Heart left ventricle (tissue), 16 donors: ENCODE results near the gene DTNB. TPM values are rescaled to one million over a fixed set of nuclear protein-coding genes. Genes with fewer than 3 reads are reported as not detected.

Experiments used
- ATAC-seq, 4 donors: fragments of 200-7000 bp; cut with Tn5 transposase; one replicate each; pipeline ENCODE4 v1.9.1; 2020 to 2022; ENCODE audit warnings: moderate library complexity in 4 of 4, mild to moderate bottlenecking in 3 of 4, moderate number of reproducible peaks in 1 of 4
- DNase-seq, 5 donors: peaks; one replicate each; pipeline ENCODE4 v3.0.0-alpha.2; 2020
- H3K27ac ChIP-seq, 12 donors: fragments of 200-600 bp; sonication (generic) in 4 of 12; one replicate each; pipeline versions ENCODE4 v1.5.0 to v1.8.0; 2016 to 2022; ENCODE audit warnings: mild to moderate bottlenecking in 2 of 12
- H3K27me3 ChIP-seq, 9 donors: fragments of 200-600 bp; sonication (generic) in 2 of 9; one replicate each; pipeline versions ENCODE4 v1.5.1 to v1.8.0; 2016 to 2022; ENCODE audit warnings: mild to moderate bottlenecking in 3 of 9
- H3K36me3 ChIP-seq, 9 donors: fragments of 200-600 bp; sonication (generic) in 2 of 9; one replicate each; pipeline versions ENCODE4 v1.5.0 to v1.8.0; 2018 to 2022; ENCODE audit warnings: mild to moderate bottlenecking in 2 of 9
- H3K4me1 ChIP-seq, 12 donors: fragments of 200-600 bp; sonication (generic) in 4 of 12; one replicate each; pipeline versions ENCODE4 v1.5.0 to v1.8.0; 2016 to 2022; ENCODE audit warnings: mild to moderate bottlenecking in 3 of 12
- H3K4me3 ChIP-seq, 12 donors: fragments of 200-600 bp; sonication (generic) in 4 of 12; one replicate each; pipeline versions ENCODE4 v1.5.0 to v1.8.0; 2017 to 2022; ENCODE audit warnings: mild to moderate bottlenecking in 9 of 12, moderate library complexity in 4 of 12
- H3K9me3 ChIP-seq, 12 donors: fragments of 200-600 bp; sonication (generic) in 4 of 12; one replicate each; pipeline versions ENCODE4 v1.5.0 to v1.8.0; 2016 to 2022; ENCODE audit warnings: mild to moderate bottlenecking in 1 of 12
- POLR2A ChIP-seq, 2 donors: fragments of 450-650 bp; IDR thresholded peaks; one replicate each; pipeline ENCODE4 v1.6.1; 2017; ENCODE audit warnings: antibody characterized with exemption in 2 of 2, mild to moderate bottlenecking in 2 of 2, moderate library complexity in 2 of 2
- WGBS, 4 donors: extraction: QIAGEN DNeasy Blood & Tissue Kit in 2 of 4; methylation state at CpG; one replicate each; pipeline versions ENCODE4 v1.1.5 to v1.1.7; 2013 to 2018; 5-methylcytosine and 5-hydroxymethylcytosine counted together
- intact Hi-C, 10 donors: fragments of 100-400 bp; cut with DNase I; formaldehyde crosslinking; loops; one replicate each; pipeline versions ENCODE4 v1.11.1 to v1.14.2; 2022
- polyA plus RNA-seq, 2 donors: library from polyadenylated mRNA; stranded (reverse); fragments of 200-250 nt; gene quantifications; one replicate each; pipeline ENCODE4 v1.2.3, GENCODE V29; 2013
- total RNA-seq, 9 donors: library from RNA; depleted of rRNA in 2 of 9; stranded (reverse); fragments of >200 nt in 2 of 9; fragmentation: NEBNext Ultra II Directional in 3 of 9; extraction: Animal tissue kit (Norgen Biotek cat#: 25700) in 3 of 9; gene quantifications; one replicate each; pipeline versions ENCODE4 v1.1.0 to v1.2.4, GENCODE V29; 2016 to 2023
- TF ChIP-seq, protein P1 (sequence below), 12 donors: fragments of 200-600 bp; sonication (generic) in 4 of 12; IDR thresholded peaks; one replicate each; pipeline versions ENCODE4 v1.5.0 to v1.8.0; 2018 to 2022; ENCODE audit warnings: antibody characterized with exemption in 12 of 12, mild to moderate bottlenecking in 5 of 12
- donor health status: ischemic (EF 13 %, LVEDD 7.1; RV severe dilation, severe dysfunction).
- donor health status: healthy with polysubstance abuse.
- donor health status: DM: no; HTN: yes; CAD: no.
- donor health status: DM: no; HTN: no; CAD: no.
- donor health status: ischemic (EF 25% LVEDD 6.9; RV normal size, moderate dysfunction).
- donor health status: ischemic (EF 25% LVEDD 5.7; RV mildly dilated, moderate dysfunction).
- donor health status: healthy.
- donor health status: DM: yes; HTN: yes; CAD: no.
- donor health status: ischemic (EF 35%, LVEDD 5.7; RV mildly dilated, moderate dysfunction).
- donor health status: nonischemic (EF 11% LVEDD 7.7; RV severe dilation, severe dysfunction).
- donor health status: DM: yes; HTN: yes; CAD: no.
- donor health status: PGD.
- donor health status: ischemic (EF 29% LVEDD 5.4; RV normal size, mild dysfunction).
- donor health status: nonischemic (EF 23%, LVEDD 6.1; RV moderate dilation, normal function).

Gene DTNB
- total and polyA plus RNA-seq, 11 donors, result 2.5 to 17.3 (median 5.6) TPM

DNA sequence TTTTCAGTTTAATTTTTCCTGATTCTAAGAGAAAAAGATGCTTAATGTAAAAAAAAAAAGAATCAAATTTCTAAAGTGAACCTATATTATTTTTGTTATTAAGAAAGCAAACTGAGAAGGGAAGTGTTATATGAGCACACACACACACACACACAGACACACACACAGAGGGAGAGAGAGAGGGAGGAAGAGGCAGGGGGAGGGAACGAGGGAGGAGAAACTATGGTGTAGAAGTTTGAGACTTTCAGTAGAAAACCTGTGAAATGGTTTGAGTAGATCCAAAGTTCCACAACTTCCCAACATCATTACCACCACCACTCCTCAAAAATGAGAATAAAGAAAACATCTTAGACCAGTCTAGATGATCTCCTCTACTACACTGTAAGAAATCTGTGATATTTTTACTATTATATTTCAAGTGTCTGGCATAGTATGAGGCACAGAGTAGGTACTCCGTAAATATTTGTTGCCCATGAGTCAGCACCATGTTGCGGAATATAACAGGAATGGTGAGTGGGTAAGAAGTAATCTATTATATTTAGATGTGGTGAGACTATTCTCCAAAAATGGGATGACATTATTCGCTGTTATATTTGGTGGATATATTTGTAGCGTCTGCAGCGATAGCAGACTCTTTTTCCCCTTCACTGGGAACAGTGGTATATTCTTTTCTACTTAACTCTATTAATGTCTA is 182.2 kb downstream of the DTNB start:
- intact Hi-C loops, result no loop called here
- peak in 3 of 4 donors; percentile 44 to 81 (median 76) for ATAC-seq

GRCh38 chr2:25490217-25490616 is 183.2 kb downstream of the DTNB start:
- Histone ChIP-seq H3K4me1 (peaks cover 0 to 13% (median 0%) of the 10 kb centered on the region in 12 donors), H3K27ac (no peak overlapping the region), H3K4me3 (no peak overlapping the region), H3K36me3 (no peaks in the 10 kb centered on the region), H3K9me3 (no peaks in the 10 kb centered on the region), H3K27me3 (no peaks in the 10 kb centered on the region)
- ATAC-seq (no peak), DNase-seq (no peak)
- 80 to 90% (median 82%) methylated on average over 3 of the region's 3 CpGs for WGBS, 4 donors
- no peak for TF ChIP-seq POLR2A (IDR thresholded peaks at IDR 0.05)
- TF ChIP-seq, protein P1, sequence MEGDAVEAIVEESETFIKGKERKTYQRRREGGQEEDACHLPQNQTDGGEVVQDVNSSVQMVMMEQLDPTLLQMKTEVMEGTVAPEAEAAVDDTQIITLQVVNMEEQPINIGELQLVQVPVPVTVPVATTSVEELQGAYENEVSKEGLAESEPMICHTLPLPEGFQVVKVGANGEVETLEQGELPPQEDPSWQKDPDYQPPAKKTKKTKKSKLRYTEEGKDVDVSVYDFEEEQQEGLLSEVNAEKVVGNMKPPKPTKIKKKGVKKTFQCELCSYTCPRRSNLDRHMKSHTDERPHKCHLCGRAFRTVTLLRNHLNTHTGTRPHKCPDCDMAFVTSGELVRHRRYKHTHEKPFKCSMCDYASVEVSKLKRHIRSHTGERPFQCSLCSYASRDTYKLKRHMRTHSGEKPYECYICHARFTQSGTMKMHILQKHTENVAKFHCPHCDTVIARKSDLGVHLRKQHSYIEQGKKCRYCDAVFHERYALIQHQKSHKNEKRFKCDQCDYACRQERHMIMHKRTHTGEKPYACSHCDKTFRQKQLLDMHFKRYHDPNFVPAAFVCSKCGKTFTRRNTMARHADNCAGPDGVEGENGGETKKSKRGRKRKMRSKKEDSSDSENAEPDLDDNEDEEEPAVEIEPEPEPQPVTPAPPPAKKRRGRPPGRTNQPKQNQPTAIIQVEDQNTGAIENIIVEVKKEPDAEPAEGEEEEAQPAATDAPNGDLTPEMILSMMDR (IDR thresholded peaks at IDR 0.05), result no peak
- intact Hi-C loops, result no loop called here

More for the DNA sequence above, 182.2 kb downstream of the DTNB start:
- H3K27ac ChIP-seq, result peak overlapping the region in 2 of 12 donors; percentile 4 to 13
- no peaks in the 10 kb centered on the region for H3K27me3 ChIP-seq
- 74 to 85% (median 81%) methylated on average over 6 of the region's 6 CpGs for WGBS, 4 donors
- H3K9me3 ChIP-seq, result no peaks in the 10 kb centered on the region
- no peak for TF ChIP-seq POLR2A (IDR thresholded peaks at IDR 0.05)
- TF ChIP-seq, protein P1 (IDR thresholded peaks at IDR 0.05), result no peak
- peaks cover 0 to 13% (median 0%) of the 10 kb centered on the region in 12 donors for H3K4me1 ChIP-seq
- no peak for DNase-seq
- no peak overlapping the region for H3K4me3 ChIP-seq
- no peaks in the 10 kb centered on the region for H3K36me3 ChIP-seq

DNA sequence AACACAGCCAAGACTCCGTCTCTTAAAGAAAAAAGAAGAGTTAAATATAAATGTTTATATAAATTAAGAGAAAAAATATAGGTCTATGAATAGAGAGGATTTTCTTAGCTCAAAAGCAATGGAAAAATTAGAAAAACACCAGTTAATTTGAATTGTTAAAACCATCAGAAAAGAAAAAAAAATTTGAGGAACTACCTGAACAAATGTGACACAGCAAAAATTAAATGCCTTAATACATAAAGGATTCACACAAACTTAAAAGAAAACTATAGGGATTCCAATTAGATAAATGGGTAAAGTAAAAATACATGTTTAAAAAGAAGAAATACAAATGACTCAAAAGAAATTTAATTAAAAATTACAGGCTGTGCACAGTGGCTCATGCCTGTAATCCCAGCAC is 183.7 kb downstream of the DTNB start:
- ATAC-seq (no peak), DNase-seq (no peak)
- no peak overlapping the region for H3K4me3 ChIP-seq
- no peaks in the 10 kb centered on the region for H3K9me3 ChIP-seq
- no peaks in the 10 kb centered on the region for H3K27me3 ChIP-seq
- H3K4me1 ChIP-seq, result peaks cover 0 to 13% (median 0%) of the 10 kb centered on the region in 12 donors
- no peak overlapping the region for H3K27ac ChIP-seq
- WGBS, 4 donors, result 94 to 98% (median 96%) methylated on average over 1 of the region's 1 CpG
- no peaks in the 10 kb centered on the region for H3K36me3 ChIP-seq
- intact Hi-C loops, result no loop called here
- TF ChIP-seq, protein P1 (IDR thresholded peaks at IDR 0.05), result no peak
- no peak for TF ChIP-seq POLR2A (IDR thresholded peaks at IDR 0.05)

GRCh38 chr2:25483607-25484266 is 189.6 kb downstream of the DTNB start:
- no peak for DNase-seq
- no peaks in the 10 kb centered on the region for H3K9me3 ChIP-seq
- no peak for TF ChIP-seq POLR2A (IDR thresholded peaks at IDR 0.05)
- TF ChIP-seq, protein P1 (IDR thresholded peaks at IDR 0.05), result no peak
- H3K4me3 ChIP-seq, result no peak overlapping the region
- ATAC-seq, result peak in 1 of 4 donors; percentile 57
- peaks cover 0 to 1% (median 0%) of the 10 kb centered on the region in 9 donors for H3K36me3 ChIP-seq
- 91 to 94% (median 93%) methylated on average over 2 of the region's 2 CpGs for WGBS, 4 donors
- no peaks in the 10 kb centered on the region for H3K27me3 ChIP-seq
- peaks cover 0 to 14% (median 0%) of the 10 kb centered on the region in 12 donors for H3K4me1 ChIP-seq
- H3K27ac ChIP-seq, result peak overlapping the region in 1 of 12 donors; percentile 15
- intact Hi-C loops, result no loop called here
